HG02623 (cell line): Measurements from ENCODE around the gene LDHAL6A.
"Not testable (repeated sequence)": the region's sequence is repeated elsewhere in the genome, so short reads cannot be mapped to it uniquely, and the experiment has no call there.

Experiments
- ATAC-seq: cut with Tn5 transposase; IDR thresholded peaks from one replicate; pipeline ENCODE4 v1.9.1; 2021; ENCODE audit warnings: moderate library complexity; ENCODE audit not compliant: unreplicated experiment

The LDHAL6A gene

DNA sequence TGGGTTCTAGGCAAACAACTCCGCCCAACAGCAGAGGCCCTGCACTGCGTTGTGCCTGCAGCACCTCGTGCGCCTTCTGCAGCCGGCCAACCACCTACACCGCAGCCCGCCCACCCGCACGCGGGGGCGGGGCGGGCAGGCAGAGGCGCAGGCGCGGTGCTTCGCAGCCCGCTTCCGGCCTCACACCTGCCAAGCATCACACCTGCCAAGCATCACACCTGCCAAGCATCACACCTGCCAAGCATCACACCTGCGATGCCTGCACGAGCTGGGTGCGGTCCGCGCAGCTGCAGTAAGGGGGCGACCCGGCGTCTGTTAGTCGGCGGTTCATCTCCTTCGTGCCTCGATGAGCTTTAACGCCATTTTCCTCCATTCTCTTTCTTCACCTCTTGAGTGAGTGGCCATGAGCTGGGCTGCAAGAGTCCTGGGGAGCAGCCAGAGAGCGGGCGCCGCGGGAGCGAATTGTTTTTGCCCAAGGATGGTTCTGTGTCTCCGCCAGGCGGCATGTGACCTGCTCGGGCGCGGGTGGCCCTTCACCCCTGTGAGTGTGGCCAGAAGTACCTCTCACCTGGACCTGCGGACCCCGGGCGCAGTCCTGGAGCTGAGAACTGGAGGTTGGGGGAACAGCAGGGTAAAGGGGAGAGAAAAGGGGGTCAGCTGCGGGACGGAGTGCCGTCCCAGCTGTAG, at the start of gene LDHAL6A:
Gene LDHAL6A, plus strand, starts transcription at position 171 of the 687 bp plus-strand sequence. CDS start 825 bp downstream, outside the sequence.
- no peak for ATAC-seq

DNA sequence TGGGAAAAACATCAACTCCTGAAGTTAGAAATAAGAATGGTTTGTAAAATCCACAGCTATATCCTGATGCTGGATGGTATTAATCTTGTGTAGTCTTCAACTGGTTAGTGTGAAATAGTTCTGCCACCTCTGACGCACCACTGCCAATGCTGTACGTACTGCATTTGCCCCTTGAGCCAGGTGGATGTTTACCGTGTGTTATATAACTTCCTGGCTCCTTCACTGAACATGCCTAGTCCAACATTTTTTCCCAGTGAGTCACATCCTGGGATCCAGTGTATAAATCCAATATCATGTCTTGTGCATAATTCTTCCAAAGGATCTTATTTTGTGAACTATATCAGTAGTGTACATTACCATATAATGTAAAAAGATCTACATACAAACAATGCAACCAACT, 48.3 kb upstream of the LDHAL6A start:
- not testable (repeated sequence) for ATAC-seq

DNA sequence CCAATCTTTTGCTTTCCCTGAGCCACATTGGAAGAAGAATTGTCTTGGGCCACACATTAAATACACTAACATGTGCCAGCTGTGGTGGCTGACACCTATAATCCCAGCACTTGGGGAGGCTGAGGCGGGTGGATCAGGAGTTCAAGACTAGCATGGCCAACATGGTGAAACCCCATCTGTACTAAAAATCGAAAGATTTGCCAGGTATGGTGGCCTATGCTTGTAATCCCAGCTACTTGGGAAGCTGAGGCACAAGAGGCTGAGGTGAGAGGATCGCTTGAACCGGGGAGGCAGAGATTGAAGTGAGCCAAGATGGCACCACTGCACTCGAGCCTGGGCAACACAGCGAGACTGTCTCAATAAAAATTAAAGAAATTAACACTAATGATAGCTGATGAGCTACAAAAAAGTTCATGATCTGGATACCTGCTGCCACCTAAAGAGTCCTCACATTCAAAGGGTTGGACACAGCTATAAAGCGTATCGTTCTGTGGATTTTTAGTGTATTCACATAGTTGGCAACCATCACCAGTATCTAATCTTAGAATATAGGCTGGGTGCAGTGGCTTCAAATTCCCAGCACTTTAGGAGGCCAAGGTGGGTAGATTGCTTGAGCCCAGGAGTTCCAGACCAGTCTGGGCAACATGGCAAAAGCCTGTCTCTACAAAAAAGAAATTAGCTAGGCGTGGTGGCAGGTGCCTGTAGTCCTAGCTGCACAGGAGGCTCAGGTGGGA, 46.9 kb upstream of the LDHAL6A start:
- ATAC-seq: no peak

DNA sequence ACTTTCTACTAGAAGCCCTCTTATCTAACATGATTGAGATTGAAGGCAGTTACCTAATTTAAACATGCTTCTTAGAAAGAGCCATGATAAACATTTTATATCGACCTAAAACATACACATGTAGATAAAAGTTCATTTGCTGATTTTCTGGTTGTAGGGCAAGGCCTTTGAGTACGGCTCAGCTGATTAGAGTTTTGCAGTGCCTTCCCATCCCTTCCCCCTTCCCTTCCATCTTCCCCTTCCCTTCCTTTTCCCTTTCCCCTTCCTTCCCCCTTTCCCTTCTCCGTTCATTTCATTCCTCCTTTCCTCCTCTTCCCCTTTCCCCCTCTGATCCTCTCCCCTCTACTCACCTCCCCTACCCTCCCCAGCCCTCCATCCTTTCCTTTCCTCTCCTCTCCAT, 39.2 kb upstream of the LDHAL6A start:
- ATAC-seq: no peak

DNA sequence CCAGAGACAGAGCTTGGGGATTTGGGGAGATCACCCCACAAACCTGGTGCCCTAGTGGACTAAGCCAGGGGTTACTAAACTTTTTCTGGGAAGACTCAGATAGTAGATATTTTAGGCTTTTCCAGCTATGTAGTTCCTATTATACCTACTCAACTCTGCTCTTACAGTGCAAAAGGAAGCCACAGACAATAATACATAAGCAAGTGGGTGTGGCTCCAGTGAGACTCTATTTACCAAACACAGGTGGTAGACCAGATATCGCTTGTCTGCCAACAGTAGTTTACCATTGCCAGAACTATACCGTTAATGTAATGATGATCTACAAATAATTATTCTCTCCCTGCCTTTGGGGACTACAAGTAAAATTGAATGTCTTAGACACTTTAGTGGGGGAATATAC, 36.6 kb upstream of the LDHAL6A start:
- ATAC-seq: no peak

DNA sequence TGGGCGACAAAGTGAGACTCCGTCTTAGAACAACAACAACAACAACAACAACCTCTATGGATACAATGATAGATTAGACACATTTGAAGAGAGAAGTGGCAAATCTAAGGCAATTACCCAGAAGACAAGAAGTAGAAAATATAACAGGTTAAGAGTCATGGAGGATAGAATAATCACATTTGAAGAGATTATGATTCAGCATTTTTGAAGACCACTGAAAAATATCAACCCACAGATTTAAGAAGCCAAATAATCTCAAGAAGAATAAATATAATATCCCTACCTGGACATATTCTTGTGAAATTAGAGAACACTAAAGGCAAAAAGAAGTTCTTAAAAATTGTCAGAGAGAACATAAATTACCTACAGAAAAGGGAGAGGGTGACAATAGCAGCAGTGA, 35.6 kb upstream of the LDHAL6A start:
- ATAC-seq: no peak

DNA sequence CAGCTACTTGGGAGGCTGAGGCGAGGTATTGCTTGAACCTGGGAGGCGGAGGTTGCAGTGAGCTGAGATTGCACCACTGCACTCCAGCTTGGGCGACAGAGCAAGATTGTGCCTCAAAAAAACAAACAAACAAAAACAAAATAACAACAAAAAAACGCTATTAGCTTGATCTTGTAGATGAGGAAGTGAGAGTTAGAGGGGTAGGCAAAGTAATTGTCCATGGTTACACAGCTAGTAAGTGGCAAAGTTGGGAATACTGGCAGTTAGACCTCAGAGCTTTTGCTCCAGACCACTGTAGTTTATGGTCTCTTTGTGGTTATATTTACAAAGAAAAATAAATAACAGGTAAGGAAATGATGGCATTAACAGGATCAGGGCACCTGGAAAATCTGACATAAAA, 28.4 kb upstream of the LDHAL6A start:
- ATAC-seq: no peak

DNA sequence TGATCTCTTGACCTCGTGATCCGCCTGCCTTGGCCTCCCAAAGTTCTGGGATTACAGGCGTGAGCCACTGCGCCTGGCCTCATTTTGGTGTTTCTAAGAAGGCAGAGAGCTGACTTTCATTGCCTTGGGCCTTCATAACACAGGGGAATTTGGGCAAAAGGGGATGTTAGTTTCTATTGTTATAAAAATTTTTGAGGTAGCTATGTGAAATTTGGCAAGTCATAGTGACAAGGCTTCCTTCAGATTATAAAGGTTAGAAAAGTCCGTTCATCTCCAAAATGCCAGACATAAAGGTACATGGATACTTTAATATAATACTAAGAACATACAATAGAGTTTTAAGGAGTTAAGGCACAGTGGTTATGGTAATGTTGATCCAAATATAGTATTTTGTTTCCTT, 26.3 kb upstream of the LDHAL6A start:
- no peak for ATAC-seq

DNA sequence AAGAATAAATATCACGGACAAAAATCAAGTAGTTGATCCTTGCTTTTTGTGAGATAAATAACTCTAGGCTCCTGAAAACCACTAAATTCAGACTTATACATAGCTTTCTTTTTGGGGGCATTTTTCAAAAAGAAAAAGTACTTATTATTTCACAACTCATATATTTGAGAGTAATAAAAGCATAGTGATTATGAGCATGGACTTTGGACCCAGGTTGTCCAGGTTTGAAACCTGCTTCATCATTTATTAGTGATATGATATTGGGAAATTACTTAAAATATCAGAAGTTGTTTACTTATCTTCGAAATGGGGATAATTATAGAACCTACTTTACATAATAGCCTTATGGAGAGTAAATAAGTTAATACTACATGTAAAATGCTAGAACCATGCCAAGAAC, 17.0 kb upstream of the LDHAL6A start:
- ATAC-seq: no peak

DNA sequence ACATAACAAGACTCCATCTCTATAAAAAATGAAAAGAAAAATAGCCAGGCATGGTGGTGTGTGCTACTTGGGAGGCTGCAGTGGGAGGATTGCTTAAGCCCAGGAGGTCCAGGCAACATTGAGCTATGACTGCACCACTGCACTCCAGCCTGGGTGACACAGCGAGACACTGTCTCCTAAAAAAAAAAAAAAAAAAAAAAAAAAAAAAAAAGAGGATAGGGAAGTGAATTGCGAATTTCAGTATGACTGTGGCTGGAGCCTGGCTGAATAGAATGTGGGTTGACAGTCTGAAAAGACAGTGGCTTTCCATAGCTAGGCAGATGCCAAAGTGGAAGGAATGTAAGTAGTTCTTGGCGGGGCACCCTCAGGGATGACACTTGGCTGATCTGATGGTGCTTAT, 6.4 kb upstream of the LDHAL6A start:
- ATAC-seq: no peak

DNA sequence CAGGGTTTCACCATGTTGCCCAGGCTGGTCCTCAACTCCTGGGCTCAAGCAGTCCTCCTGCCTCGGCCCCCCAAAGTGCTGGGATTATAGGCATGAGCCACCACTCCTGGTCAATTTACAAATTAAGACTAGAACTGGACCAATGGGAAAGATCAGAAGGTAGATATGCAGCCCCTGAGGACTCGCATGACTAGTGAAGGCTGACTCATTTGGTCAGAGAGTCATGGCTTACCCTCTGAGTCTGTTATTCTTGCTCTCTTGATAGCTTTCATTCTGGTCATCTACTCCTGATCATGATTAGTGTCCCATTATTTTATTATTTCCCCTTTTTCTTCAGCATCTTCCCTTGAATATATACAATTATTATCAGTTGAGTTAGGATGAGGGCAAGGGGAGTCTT, 2.7 kb upstream of the LDHAL6A start:
- no peak for ATAC-seq

DNA sequence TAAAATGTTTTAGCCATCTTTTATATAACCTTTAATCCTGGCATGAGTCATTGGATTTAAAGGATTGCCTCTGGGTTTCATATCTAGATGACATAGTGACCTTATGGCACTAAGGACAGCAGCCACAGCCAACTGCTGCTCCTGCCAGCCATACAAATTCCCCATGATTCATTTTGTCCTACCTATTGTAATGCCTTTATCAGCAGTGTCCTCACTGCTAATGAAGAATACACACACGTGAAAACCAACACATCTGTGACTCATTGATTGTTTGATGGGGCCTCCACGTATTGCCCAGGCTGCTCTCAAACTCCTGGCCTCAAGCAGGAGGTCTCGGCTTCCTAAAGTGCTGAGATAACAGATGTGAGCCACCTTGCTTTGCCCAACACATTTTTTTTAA, 1.8 kb downstream of the LDHAL6A start:
- no peak for ATAC-seq

DNA sequence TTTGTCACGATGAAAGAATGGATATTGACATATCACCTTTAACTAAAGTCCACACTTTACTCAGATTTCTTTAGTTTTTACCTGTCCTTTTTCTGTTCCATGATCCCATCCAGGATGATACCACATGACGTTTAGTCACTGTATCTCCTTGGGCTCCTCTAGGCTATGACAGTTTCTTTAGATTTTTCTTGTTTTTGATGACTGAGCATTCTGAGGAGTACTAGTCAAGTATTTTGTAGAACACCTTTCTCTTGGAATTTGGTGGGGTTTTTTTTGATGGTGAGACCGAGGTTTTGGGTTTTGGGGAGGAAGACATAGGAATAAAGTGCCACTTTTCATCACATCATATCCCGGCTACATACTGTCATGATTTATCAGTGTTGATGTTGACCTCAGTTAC, 4.0 kb downstream of the LDHAL6A start:
- no peak for ATAC-seq

DNA sequence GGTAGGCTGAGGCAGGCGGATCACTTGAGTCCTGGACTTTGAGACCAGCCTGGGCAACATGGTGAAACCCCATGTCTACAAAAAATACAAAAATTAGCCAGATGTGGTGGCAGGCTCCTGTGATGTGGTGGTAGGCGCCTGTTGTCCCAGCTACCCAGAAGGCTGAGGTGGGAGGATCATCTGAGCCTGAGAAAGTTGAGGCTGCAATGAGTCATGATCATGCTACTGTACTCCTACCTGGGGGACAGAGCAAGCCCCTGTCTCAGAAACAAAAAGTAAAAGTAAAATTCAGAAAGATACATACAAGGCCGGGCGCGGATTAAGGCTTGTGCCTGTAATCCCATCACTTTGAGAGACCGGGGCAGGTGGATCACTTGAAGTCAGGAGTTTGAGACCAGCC, 6.3 kb downstream of the LDHAL6A start:
- ATAC-seq: no peak

DNA sequence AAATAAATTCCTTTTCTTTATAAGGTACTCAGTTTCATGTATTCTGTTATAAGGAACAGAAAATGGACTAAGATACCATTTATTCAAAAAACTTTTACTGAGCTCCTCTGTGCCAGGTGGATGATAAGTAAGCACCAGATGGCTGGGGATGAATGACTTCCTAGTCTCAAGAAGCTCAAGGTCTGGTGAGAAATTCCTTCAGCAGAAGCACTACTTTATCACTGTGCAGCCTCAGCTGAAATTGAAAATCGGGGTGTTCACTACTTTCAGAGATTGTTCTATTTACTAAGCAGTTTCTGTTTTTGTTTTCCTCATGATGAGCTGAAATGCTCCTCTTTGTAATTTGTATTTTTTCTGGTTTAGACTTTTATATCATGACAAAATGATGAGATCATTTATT, 7.8 kb downstream of the LDHAL6A start:
- no peak for ATAC-seq

DNA sequence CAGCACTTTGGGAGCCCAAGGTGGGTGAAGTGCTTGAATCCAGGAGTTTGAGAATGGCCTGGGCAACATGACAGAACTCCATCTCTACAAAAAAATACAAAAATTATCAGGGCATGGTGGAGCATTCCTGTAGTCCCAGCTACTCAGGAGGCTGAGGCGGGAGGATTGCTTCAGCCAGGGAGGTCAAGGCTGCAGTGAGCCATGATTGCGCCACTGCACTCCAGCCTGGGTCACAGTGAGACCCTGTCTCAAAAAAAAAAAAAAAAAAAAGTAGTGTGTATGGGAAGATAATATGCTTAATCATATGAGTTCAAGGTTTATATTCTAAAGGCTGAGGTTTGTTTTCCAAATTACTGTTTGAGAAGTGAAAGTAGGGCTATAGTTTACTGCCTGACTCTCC, 10.7 kb downstream of the LDHAL6A start:
- no peak for ATAC-seq

DNA sequence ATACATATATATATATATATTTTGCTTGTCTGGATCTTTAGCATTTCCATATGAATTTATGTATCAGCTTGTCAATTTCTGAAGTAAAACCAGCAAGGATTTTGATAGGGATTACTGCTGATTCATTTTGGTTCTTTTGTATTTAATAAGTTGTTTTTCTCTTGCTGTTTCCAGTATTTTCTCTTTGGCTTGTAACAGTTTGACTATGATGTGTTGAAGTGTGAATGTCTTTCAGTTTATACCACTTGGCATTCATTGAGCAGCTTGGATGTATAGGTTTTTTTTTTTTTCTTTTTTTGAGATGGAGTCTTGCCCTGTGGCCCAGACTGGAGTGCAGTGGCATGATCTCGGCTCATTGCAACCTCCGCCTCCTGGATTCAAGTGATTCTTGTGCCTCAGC, 12.4 kb downstream of the LDHAL6A start:
- no peak for ATAC-seq

DNA sequence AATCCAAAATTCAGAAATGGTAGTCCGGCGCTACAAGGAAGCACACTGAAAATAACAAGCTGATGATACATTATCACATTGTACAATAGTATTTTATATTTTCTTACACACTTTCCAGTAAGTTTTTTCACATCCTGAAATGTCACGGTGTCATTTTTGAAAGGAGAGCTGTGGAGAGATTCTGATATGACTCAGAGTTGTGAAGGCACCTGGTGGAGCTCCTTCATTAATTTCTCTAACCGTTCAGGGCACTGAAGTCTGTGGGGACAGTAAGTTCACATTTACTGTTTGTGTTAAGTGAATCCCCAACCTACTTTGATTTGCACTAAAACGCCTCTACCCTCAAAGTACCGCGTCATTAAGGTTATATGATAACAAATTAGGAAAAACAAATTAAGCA, 13.3 kb downstream of the LDHAL6A start:
- no peak for ATAC-seq

DNA sequence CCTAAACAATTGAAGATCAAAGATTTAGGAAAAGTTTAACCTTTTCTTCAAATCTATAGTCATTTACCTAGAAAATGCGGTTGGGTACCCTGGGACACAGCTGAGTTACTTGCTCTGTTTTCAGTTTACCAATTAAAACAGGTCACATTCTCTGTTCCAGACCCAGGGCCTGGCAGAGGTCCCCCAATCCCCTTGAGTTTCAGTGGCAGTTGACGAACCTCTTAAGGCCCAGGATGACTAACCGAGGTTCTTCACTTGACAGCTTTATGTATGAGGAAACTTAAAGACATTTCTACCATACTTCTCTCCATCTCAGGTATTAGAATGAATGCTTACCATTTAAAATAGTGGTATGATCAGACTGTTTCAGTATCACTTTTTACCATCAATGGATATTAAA, 16.3 kb downstream of the LDHAL6A start:
- ATAC-seq: no peak

DNA sequence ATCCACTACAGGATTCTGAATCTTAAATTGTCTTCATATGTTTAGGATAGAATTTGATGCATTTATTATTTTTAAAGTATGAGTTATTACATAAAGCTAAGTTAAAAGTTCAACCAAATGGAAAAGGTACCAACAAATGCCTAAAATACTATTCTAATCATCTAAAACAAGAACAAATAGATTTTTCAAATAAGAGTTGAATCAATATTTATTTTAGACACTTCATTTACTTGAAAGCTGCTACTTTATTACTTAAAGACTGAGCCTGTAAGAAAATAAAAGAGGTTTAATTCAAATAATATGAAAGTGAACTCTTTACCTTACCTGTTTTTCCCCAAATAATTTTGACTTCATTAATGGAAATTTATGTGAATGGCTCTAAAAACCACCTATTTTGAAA, 16.9 kb downstream of the LDHAL6A start:
- no peak for ATAC-seq

DNA sequence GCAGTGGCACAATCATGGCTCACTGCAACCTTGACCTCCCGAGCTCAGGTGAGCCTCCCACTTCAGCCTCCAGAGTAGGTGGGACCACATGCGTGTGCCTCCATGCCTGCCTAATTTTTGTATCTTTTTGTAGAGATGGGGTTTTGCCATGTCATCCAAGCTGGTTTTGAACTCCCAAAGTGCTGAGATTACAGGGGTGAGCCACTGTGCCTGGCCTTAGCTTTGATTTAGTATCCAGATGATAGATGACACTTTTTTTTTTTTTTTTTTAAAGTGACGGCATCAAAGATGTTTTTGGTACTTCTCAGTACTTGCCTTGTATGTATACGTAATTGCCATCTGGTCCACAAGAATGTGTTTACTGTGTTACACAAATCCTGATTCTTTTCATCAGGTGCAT, 23.4 kb downstream of the LDHAL6A start:
- ATAC-seq: no peak

DNA sequence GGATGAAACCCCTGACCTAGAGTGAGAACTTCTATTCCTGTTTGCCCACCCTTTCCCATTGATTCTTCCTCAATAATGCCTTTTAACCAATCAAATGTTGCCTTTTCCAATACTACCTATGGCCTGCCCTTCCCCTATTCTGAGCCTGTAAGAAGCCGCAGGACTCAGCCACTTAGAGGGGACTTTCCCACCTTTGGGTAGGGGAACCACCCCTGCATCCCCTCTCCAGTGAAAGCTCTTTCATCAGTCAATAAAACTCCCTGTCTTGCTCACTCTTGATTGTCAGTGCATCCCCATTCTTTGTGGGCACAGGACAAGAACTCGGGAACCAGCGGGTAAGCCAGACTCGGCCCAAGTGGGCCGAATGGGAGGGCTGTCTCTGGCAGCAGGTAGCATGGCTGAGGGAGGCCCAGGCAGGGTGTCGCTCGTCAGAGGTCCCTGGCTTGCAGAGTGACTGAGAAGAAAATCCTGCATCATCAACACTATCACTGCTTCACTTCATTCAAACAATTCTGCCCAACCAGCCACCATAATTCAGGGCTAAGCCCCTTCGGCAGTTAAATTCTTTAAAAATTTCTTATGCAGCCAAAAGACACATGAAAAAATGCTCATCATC, 30.4 kb downstream of the LDHAL6A start:
- ATAC-seq: no peak
